Measurements from ENCODE around the gene PRAMEF12.
"Not testable (repeated sequence)": the region's sequence is repeated elsewhere in the genome, so short reads cannot be mapped to it uniquely, and the experiment has no call there.

PRAMEF12 gene

DNA sequence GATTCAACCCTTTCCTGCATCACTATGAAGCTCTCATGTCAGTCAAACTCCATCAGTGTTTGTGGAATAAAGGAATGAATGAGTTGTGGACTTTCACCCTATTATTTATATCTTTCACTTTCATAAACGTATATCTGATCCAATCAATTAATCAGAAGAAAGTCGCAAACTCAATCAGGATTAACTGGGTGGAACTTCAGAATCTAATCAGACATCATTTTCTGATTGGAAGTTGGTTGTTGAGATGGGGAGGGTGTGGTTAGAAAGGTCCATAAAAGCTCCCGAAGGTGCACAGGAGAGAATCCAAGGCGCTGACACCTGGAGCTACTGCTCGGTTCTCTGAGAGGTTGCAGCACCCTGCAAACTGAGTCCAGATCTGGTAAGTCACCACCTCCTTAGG is at the start of gene PRAMEF12:
TSS of gene PRAMEF12 (plus strand) at position 301 of the 400 bp plus-strand sequence. CDS start 1,130 bp downstream, outside the sequence.
- DNase-seq = no peak

DNA sequence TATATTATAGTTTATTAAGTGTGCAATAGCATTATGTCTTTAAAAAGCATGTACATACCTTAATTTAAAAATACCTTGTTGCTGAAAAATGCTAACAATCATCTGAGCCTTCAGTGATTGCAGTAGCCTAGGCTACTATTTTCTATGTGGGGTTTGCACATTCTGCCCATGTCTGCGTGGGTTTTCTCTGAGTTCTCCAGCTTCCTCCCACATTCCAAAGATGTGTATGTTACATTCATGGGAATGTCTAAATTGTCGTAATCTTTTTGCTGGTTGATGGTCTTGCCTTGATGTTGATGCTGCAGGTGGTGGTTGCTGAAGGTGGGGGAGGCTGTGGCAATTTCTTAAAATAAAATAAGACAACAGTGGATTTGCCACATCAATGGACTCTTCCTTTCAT is 45.1 kb upstream of the PRAMEF12 start:
- DNase-seq = no peak

DNA sequence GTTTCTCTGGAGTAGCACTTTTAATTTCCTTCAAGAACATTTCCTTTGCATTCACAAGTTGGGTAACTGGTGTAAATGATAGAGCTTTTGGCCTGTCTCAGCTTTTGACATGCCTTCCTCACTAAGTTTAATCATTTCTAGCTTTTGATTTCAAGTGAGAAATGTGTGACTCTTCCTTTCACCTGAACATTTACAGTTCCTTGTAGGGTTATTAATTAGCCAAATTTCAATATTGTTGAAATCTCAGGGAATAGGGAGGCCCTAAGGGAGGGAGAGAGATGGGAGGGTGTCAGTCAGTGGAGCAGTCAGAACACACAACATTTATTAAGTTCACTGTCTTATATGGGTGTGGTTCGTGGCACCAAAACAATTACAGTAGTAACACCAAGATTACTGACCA is 43.4 kb upstream of the PRAMEF12 start:
- no peak for DNase-seq

DNA sequence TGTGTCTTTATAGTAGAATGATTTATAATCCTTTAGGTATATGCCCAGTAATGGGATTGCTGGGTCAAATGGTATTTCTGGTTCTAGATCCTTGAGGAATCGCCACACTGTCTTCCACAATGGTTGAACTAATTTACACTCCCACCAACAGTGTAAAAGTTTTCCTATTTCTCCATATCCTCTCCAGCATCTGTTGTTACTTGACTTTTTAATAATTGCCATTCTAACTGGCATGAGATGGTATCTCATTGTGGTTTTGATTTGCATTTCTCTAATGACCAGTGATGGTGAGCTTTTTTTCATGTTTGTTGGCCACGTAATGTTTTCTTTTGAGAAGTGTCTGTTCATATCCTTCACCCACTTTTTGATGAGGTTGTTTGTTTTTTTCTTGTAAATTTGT is 42.5 kb upstream of the PRAMEF12 start:
- not testable (repeated sequence) for DNase-seq

DNA sequence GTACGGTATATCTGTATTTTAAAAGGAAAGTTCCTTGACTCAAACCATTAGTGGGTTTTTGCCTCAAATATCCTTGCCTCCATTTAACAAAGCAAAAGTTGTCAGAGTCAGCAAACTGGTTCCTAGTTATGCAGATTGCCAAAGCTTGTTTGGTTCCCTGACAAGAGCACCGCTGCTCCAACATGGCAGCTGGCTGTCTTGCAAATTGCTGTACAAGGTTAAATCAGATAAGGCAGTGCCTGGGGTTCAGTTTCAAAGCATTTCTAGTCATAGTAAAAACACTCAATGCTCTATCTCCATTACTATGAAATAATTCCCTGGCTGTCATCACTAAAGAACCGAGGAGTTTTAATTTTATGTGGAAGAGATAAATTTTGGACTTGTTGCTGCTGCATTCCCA is 38.9 kb upstream of the PRAMEF12 start:
- no peak for DNase-seq

DNA sequence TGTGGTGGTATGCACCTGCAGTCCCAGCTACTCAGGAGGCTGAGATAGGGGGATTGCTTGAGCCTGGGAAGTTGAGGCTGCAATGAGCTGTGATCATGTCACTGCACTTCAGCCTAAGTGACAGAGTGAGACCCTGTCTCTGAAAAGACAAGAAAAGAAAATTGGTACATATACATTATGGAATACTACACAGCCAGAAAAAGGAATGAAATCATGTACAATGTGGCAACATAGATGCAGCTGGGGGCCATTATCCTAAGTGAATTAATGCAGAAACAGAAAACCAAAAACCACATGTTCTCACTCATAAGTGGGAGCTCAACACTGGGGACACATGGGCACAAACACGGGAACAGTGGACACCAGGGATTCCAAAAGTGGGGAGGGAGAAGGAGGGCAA is 34.6 kb upstream of the PRAMEF12 start:
- no peak for DNase-seq

DNA sequence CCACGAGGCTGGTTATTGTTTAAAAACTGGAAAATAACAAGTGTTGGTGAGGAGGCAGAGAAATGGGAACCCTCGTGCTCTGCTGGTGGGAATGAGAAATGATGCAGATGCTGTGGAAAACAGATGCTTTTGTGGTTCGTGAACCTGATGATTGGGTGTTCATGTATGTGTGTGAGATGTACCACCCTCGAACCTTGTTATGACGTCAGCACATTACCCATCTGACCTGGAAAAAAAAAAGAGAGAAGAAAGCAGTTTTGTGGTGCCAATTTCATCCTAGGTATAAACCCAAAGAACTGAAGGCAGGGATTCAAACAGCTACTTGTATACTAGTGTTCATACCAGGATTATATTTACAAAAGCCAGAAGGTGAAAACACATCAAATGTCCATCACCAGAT is 33.9 kb upstream of the PRAMEF12 start:
- DNase-seq = no peak

DNA sequence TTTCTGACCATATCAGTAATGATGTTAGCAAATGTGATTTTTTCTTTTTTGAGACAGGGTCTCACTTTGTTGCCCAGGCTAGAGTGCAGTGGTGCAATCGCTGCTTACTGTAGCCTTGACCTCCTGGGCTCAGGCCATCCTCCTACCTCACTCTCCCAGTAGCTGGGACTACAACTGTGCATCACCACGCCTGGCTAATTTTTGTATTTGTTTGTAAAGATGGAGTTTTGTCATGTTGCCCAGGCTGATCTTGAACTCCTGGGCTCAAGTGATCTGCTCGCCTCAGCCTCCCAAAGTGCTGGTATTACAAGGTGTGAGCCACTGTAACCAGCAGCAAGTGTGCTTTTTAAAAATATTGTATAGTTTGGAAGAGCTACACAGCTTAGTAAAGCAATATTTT is 31.6 kb upstream of the PRAMEF12 start:
- no peak for DNase-seq

DNA sequence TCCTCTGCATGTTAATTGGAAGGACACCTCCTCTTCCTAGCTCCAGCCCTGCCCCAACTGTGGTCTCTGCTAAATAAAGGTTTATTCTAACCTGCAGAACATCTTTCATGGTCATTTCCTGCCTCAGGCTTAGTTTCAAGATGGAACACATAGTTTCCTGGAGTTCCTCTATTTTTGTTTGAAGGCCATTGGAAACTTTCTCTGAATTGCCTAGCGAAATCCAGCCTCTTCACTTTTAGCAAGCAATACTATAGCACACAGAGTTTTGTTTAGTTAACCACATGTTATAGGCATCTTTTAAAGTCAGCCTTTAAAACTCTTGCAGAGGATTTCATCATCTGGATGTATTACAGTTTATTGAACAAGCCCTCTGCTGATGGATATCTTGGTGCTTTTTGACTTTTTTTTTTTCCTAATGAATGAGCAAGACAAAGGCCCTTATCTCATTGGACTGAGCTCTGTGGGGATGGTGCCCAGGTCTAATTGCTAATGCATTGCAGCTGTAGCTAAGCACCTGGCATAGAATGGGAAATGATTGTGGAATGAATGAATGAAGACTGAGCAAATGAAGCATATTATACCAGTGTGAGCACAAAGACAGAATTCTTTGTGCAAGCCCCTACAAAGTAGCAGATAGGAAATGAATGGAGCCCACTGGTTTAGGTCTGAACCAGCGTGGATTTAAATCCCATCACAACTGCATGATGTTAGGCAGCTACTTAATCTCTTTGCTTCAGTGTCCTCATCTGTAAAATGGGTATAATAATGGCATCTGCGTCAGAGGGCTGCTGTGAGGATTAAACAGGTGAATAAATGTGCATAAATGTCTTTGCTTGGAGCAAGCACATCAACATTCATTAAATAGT is 28.2 kb upstream of the PRAMEF12 start:
- no peak for DNase-seq

DNA sequence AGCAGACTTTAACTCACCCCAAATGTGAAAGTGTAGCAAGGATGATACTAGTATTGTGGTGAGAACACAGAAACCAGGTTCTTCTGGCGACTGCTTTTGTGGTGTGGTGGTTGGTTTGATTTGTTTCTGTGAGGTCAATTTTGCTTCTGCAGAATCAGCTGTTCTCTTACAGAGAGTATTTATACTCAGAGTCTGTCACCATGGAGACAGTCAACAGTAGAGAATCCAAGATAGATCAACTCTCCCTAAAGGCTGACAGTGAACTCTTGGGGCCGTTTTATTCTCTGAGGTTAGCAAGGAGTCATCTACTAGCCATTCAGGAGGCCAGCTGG is 27.6 kb upstream of the PRAMEF12 start, which contains the start of gene CFAP107:
TSS of gene CFAP107 (plus strand) at position 209 of the 332 bp plus-strand sequence. CDS start 231 bp downstream, outside the sequence.
- peak; percentile 2 for DNase-seq

DNA sequence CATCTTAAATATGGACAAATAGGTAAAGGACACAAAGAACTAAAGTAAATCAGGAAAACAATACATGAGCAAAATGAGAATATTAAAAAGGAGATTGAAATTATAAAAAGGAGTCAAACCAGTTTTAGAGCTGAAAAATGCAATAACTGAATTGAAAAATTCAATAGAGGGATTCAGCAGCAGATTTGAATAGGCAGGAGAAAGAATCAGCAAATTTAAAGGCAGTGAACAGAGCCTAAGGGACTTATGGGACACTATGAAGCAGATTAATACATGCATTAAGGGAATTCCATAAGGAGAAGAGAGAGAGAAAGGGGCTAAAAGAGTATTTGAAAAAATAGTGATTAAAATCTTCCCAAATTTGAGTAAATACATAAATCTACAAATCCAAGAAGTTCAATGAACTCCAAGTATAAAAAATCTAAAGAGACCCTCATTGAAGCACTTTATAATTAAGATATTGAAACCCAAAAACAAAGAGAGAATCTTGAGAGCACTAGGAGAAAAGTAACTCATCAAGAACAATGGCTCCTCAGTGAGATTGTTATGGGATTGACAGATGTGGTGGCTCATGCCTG is 24.7 kb upstream of the PRAMEF12 start:
- DNase-seq = no peak

DNA sequence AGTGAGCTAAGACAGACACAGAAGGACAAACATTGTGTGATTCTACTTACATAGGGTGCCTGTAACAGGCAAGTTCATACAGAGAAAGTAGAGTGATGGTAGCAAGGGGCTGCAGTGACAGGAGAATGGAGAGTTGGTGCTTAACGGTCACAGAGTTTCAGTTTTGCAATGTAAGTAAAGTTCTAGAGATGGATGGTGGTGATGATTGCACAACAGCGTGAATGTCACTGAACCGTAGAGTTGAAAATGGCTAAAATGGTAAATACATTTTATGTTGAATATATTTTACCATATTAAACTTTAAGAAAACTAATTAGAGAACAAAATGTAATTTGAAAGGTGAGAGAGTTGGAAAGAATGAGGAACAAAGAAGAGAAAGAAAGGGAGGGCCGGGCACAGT is 18.8 kb upstream of the PRAMEF12 start:
- DNase-seq = no peak

DNA sequence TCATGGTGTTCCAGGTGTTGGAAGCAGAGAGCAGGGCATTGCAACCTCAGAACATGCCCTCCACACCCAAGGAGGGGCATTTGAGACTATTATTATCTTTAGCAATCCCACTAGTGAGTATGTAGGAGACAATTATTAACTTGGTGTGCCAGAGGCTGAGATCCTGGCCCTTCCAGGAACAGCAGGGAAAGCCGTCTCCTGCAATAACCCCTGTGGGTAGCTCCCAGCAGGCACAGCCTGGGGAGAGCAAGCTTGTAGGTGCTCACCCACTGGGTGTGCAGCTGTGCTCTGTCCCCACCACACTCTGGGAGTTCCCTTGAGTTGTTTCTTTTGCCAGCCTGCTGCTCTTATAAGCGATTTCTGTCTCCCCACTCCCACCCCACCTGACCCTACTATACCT is 17.3 kb upstream of the PRAMEF12 start:
- DNase-seq = no peak

DNA sequence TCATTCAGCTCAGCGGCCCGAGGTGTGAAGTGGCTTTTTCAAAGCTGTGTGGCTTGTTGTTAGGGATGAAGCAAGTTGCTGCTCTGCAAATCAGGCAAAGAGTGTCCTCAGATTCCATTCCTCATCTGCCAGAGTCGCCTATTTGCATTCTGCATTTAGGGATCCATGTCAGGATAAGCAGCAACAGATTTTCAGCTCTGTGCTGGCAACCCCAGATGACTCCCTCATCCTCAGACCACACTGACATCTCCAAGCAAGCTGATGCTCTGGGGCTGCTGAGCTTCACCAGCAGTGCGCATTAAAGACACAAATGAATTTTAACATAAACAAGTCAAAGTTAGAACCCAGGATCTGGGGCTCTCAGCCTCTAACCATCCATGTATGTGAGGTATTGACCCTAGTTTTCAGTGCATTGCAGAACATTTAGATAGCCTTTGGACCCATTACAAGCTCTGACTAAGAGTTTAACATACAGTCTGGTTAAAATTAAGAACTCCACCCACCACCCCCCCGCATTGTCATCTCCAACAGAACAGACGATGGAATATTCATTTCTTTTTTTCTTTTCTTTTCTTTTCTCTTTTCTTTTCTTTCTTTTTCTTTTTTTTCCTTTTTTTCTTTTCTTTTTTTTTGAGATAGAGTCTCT is 16.6 kb upstream of the PRAMEF12 start:
- no peak for DNase-seq

DNA sequence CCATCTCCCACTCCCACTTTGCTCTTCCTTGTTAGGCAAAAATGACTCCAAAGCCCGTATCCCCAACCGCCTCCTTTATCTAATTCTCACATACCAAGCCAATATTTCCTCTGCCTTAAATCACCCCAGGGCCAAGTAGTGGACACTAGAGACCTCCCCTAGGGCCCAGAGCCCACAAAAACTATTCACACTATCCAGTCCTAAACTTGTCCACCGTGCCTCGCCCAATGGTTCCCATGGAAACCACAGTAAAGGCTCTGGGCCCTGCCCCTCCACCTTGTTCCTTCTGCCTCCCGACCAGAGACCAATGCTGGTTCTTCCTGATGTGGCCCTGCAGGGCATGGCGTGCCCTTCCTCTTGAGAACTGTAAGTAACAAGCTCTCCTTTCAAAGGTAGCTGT is 15.7 kb upstream of the PRAMEF12 start:
- DNase-seq = no peak

DNA sequence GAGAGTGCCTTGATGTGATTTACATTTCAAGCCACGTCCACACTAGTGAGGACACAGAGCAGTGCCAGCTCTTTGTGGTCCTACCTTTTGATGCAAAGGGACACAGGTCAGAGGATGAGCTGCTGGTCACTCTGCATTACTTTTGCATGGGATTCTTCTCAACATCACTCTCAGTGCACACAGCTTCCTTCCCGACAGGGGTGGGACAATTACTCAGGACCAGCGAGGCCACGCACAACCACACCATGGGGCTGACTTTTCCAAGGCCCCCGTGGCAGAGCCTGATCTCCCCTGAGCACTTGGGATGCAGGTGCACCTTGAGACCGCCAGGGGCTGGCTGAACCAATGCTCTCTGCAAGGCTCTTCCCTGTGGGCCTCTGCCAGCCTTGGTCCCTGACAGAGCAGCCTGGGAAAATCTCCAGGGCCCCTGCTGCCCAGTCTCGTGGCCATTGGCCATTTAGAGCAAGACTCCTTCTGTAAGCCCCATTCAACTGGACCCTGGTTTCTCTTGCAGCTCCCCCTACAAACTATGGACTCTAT is 13.2 kb upstream of the PRAMEF12 start:
- DNase-seq = no peak

DNA sequence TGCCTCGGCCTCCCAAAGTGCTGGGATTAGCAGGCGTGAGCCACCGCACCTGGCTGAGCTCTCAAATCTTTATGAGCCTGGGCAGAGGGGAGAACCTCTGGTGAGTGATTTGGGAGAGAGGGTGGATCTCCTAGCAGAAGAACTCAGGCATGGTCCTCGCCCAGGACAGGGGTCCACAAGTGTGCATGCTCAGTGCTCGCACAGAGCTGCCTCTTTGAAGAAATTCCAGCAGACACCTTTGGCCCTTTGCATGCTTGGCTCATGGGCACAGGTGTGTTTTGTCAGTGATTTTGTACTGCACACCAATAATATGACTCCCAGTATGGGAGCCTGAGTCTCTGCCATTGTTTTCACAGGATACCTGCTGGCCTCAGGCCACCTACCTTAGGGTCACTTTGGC is 11.8 kb upstream of the PRAMEF12 start:
- no peak for DNase-seq

DNA sequence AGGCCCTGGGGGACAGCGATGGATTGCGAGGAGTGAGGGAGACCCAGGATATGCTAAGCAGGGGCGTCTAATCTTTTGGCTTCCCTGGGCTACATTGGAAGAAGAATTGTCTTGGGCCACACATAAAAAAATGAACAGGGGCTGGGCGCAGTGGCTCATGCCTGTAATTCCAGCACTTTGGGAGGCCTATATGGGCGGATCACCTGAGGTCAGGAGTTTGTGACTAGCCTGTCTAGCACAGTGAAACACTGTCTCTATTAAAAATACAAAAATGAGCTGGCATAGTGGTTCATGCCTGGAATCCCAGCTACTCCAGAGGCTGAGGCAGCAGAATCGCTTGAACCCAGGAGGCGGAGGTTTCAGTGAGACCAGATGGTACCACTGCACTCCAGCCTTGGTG is 10.8 kb upstream of the PRAMEF12 start:
- DNase-seq = no peak

DNA sequence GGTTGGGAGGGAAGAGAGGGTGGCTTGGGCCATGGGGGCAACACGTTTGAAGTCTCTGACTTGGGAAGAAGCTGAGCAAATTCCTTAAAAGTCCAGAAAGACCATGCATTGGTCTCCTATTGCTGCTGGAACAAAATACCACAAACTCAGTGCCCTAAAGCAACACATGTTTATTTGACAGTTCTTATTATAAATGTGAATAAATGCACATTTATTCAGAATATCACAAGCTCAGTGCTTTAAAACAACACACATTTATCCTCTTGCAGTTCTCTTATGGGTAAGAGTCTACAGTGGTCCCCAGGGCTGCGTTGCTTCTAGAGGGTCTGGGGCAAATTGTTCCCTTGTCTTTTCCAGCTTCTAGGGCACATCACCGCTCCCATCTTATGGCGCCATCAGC is 10.1 kb upstream of the PRAMEF12 start:
- DNase-seq = no peak

DNA sequence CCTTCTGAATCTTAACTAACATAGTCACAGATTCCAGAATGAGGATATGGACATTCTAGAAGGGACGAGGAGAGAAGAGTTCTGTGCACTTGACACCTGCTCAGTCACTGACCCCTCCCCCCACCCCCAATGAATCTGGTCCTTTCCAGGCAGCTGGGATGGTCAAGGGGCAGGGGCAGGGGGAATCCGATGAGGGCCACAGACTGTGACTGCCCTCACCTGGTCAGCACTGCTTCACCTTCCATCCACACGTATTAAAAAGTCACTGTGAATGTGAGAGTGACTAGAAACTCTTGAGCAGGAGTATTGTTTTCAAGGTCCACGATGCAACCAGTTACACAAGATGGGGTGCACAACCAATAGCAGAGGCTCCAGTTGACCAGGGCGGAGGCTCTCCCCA is 9.5 kb upstream of the PRAMEF12 start:
- no peak for DNase-seq

DNA sequence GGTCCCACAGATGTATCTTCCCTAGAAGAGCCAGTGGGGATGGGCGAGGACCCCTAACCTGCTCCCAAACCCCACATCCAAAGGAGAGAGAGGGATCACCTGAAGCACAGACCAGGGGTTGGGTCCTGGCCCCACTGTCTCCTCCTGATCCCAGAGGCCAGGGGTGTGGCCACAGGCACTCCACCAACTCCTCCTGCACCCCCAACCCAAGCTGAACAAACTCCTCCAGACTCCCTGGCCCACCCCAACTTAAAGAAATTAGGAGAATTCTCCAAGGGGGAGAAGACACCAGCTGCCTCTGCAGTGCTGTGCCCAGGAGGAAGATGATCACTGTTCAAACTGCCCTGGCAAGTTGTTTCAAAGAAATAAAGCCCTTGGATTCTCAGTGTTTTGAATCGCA is 4.5 kb upstream of the PRAMEF12 start:
- DNase-seq = no peak

DNA sequence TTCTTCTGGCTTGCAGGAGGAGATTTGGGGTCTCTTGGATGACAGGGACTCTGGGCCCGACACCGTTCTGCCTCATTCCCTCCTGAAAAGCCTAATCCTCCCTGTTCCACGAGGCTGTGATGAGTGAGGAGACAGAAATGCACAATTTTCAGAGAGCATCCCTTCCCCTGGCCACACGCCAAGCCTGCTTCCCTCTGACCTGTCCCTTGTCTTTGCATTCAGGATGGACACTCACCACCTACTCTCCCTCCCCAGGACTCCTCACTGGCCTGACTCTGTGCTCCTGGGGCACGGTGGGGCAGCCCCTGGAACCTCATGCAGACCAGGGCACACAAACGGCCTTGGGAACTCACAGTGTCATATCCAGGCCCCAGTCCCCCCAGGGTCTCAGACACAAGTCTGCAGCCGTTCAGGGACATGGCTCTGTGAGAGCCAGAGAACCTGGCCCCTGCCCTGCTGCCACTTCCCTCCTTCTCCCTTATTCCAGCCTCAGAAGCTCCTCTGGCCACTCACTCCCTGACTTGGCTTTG is 3.5 kb upstream of the PRAMEF12 start:
- DNase-seq = no peak

DNA sequence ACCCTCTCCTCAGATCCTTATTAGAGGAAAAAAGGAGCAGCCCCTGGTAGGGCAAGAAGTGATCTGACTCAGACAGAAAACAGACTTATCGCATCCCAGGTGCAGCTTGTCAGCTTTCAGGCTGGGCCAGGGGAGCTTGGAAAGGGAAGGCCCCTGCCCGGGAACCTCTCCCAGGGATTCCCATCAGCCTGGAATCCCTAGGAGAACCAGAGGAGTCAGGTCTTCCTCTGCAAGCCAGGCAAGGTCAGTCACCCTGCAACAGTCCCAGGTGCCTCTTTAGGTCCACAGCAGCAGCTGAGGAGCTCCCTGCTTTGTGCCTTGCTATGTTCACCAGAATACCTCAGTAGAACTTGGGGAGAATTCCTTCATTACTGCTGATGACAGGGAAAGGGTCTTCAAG is 2.9 kb upstream of the PRAMEF12 start:
- no peak for DNase-seq

DNA sequence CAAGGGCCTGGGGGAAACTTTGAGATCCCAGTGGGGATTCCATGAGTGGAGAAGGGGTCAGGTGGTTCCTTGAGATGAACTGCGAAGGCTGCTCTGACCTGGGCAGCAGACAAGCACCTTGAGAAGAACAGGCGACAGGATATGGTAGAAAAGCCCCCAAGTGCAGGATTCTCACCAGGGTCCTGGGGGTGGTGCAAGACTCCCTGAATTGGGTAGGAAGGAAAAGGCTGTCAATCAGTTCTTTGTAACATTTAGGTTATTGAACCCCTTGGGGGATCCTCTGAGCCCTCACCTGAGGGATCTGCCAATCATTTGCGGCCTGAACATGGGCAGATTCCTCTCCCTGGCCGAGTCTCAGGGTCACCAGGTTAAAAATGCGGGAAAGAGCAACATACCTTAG is 2.4 kb upstream of the PRAMEF12 start:
- no peak for DNase-seq
